Stomach (tissue), 9 donors: ENCODE results near the gene CAPN15. TPM values are rescaled to one million over a fixed set of nuclear protein-coding genes. Genes with fewer than 3 reads are reported as not detected.

Source experiments
- DNase-seq, 2 donors: peaks; one replicate each; pipeline versions ENCODE4 v3.0.0 to v3.0.0-alpha.2; 2013 to 2019
- H3K27ac ChIP-seq, 5 donors: fragments of 200-600 bp in 4 of 5; sonication (generic) in 4 of 5; one replicate each; pipeline ENCODE4 v1.5.1; 2013 to 2019; ENCODE audit warnings: mild to moderate bottlenecking in 1 of 5, moderate library complexity in 1 of 5
- H3K27me3 ChIP-seq, 3 donors: fragments of 200-600 bp; sonication (generic); one replicate each; pipeline ENCODE4 v1.5.1; 2017 to 2019; ENCODE audit warnings: mixed run types in 1 of 3
- H3K36me3 ChIP-seq, 4 donors: fragments of 200-600 bp; sonication (generic); 1 replicate in 3 of 4; 2 replicates in 1 of 4; pipeline ENCODE4 v1.5.1; 2016 to 2019
- H3K4me1 ChIP-seq, 4 donors: fragments of 200-600 bp; sonication (generic); one replicate each; pipeline ENCODE4 v1.5.1; 2016 to 2019
- H3K4me3 ChIP-seq, 4 donors: fragments of 200-600 bp; sonication (generic) in 3 of 4; one replicate each; pipeline ENCODE4 v1.5.1; 2016 to 2019; ENCODE audit warnings: mild to moderate bottlenecking in 1 of 4
- H3K9me3 ChIP-seq, 4 donors: fragments of 200-600 bp; sonication (generic); one replicate each; pipeline ENCODE4 v1.5.1; 2016 to 2019
- CTCF ChIP-seq, 7 experiments: fragments of 450-650 bp in 4 of 7; fragments of 200-600 bp in 3 of 7; sonication (generic) in 3 of 7; IDR thresholded peaks; one replicate each; pipeline ENCODE4 v1.5.1; 2016 to 2019; ENCODE audit warnings: antibody characterized with exemption in 7 of 7, control low read depth in 2 of 7, mild to moderate bottlenecking in 1 of 7
- EP300 ChIP-seq: sonication (generic); formaldehyde crosslinking; IDR thresholded peaks from one replicate; pipeline ENCODE4 v1.6.1; 2017; ENCODE audit warnings: antibody characterized with exemption
- POLR2A ChIP-seq, 4 donors: fragments of 450-650 bp; IDR thresholded peaks; one replicate each; pipeline ENCODE4 v1.6.1; 2016; ENCODE audit warnings: antibody characterized with exemption in 4 of 4, control low read depth in 2 of 4, mild to moderate bottlenecking in 1 of 4, moderate library complexity in 1 of 4
- POLR2AphosphoS5 ChIP-seq, 3 donors: sonication (generic); formaldehyde crosslinking; IDR thresholded peaks; one replicate each; pipeline ENCODE4 v1.6.1; 2016; ENCODE audit warnings: antibody characterized with exemption in 3 of 3
- WGBS, 5 donors: extraction: QIAGEN DNeasy Blood & Tissue Kit in 3 of 5; methylation state at CpG; one replicate each; pipeline versions ENCODE4 v1.1.5 to v1.1.7; 2013 to 2018; 5-methylcytosine and 5-hydroxymethylcytosine counted together
- intact Hi-C: fragments of 100-400 bp; cut with DNase I; formaldehyde crosslinking; loops from one replicate; pipeline ENCODE4 v1.15.1; 2023; ENCODE audit warnings: low total_unique reads
- polyA plus RNA-seq, 3 donors: library from polyadenylated mRNA; stranded (reverse); fragments of 200-250 nt; gene quantifications; one replicate each; pipeline ENCODE4 v1.2.3, GENCODE V29; 2013
- total RNA-seq, 5 donors: library from RNA; depleted of rRNA; stranded (reverse); fragments of >200 nt; gene quantifications; one replicate each; pipeline versions ENCODE4 v1.1.0 to v1.2.3, GENCODE V29; 2014 to 2016
- donor health status: healthy with polysubstance abuse.
- donor health status: Bipolar disorder and iron deficiency.
- donor health status: healthy.

The CAPN15 gene
- total and polyA plus RNA-seq, 8 donors: 25.2 to 235 (median 35.0) TPM

DNA sequence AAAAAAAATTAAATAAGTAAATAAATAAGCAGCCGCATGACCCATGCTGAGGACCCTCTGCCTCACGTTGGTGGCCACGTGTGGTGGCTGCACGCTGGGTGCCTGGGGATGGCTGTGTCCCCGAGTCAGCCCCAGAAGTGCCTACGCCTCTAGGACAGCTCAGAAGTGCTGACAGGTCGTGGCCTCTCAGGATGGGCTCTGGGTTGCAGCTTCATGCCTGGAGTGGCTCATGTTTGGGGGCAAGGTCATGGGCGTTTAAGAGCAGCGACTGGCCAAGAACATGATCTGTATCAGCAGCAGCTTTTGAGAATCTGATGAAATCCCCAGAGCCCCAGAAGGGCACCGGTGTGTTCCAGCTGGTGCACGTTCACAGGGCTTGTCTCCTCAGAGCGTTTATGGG lies 26.8 kb upstream of the CAPN15 start:
- no peaks in the 10 kb centered on the region for H3K27me3 ChIP-seq
- no peaks in the 10 kb centered on the region for H3K4me1 ChIP-seq
- DNase-seq: no peak
- no peak overlapping the region for H3K27ac ChIP-seq
- peaks cover 0 to 70% (median 44%) of the 10 kb centered on the region in 4 donors for H3K36me3 ChIP-seq
- H3K9me3 ChIP-seq: no peaks in the 10 kb centered on the region
- intact Hi-C loops: no loop called here
- no peak overlapping the region for H3K4me3 ChIP-seq
- no peak for TF ChIP-seq POLR2A (IDR thresholded peaks at IDR 0.05)
- TF ChIP-seq POLR2AphosphoS5 (IDR thresholded peaks at IDR 0.05): no peak
- TF ChIP-seq EP300: no peak
- TF ChIP-seq CTCF (IDR thresholded peaks at IDR 0.05): no peak
- WGBS, 5 donors: 84 to 90% (median 84%) methylated on average over 11 to 12 of the region's 12 CpGs

DNA sequence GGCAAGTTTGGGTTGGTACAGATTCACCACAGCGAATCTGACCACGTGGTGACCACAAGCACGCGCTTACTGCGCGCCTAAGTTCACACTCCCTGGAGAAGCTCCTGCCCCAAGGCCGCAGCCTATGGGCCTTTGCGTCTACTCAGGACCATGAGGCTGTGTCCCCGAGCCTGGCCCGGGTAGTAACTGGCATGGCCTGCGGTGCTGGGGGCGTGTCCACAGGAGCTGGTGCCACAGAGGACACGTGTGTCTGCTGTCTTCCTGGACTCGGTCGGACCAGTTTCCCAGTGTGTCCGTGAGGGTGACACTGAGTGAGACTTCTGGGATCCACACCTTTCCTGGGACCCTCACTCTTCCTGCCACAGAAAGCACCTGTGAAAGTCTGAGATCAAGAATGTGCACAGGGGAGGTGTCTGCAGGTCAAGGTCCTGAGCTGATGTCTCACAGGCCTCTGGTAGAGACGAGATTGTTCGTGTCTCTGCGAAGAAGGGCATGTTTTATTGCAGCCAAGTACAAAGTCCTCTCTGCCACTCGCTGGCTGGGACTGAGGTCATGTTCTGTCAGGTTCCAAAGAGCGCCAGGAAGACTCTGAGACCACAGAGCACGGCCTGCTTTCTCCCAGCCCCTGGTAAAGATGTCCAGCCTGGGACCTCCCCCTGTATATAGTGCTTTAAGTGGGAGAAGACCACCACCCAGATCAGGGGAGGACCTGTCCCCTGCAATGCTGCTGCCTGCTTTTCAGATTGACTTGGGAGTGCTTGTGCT lies 25.2 kb upstream of the CAPN15 start:
- no peaks in the 10 kb centered on the region for H3K4me1 ChIP-seq
- intact Hi-C loops: no loop called here
- DNase-seq: peak in 1 of 2 donors; percentile 63
- H3K9me3 ChIP-seq: no peaks in the 10 kb centered on the region
- H3K27ac ChIP-seq: no peak overlapping the region
- H3K36me3 ChIP-seq: peaks cover 0 to 66% (median 43%) of the 10 kb centered on the region in 4 donors
- WGBS, 5 donors: 76 to 87% (median 80%) methylated on average over 12 to 22 of the region's 22 CpGs
- no peak overlapping the region for H3K4me3 ChIP-seq
- TF ChIP-seq EP300: no peak
- TF ChIP-seq POLR2AphosphoS5 (IDR thresholded peaks at IDR 0.05): no peak
- no peak for TF ChIP-seq CTCF (IDR thresholded peaks at IDR 0.05)
- no peak for TF ChIP-seq POLR2A (IDR thresholded peaks at IDR 0.05)
- H3K27me3 ChIP-seq: no peaks in the 10 kb centered on the region

DNA sequence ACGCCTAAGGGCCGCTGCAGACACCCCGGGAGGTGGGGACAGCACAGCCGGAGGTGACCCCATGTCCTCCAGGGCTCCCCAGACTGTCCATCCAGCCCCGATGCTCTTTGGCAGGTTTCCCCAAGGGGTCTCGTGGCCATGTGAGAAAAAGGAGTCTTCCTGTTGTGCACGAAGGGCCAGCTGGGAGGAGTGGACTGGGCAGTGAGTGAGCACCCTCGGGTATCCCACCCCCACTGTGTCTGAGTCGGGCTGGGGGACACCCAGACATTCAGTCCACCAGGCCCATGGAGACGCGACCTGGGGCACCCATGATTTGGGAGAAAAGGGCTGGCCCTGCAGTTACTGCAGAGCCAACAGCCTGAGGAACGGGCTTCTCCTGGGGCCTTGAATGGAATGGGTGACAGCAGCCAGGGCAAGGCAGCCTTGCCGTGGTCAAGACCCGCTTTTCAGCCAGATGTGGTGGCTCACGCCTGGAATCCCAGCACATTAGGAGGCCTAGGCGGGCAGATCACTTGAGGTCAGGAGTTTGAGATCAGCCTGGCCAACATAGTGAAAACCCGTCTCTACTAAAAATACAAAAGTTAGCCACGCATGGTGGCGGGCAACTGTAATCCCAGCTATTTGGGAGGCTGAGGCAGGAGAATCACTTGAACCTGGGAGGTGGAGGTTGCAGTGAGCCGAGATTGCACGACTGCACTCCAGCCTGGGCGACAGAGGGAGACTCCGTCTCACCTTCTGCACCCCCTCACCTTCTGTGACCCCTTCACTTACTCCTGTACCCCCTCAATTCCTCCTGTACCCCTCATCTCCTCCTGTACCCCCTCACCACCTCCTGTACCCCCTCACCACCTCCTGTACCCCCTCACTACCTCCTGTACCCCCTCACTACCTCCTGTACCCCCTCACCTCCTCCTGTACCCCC lies 24.1 kb upstream of the CAPN15 start:
- no peaks in the 10 kb centered on the region for H3K4me1 ChIP-seq
- no peak overlapping the region for H3K4me3 ChIP-seq
- no peak overlapping the region for H3K27ac ChIP-seq
- TF ChIP-seq POLR2AphosphoS5 (IDR thresholded peaks at IDR 0.05) (no peak), POLR2A (IDR thresholded peaks at IDR 0.05) (no peak), CTCF (IDR thresholded peaks at IDR 0.05) (no peak), EP300 (no peak)
- DNase-seq: no peak
- 90 to 96% (median 93%) methylated on average over 17 to 23 of the region's 23 CpGs for WGBS, 5 donors
- H3K27me3 ChIP-seq: no peaks in the 10 kb centered on the region
- peaks cover 0 to 63% (median 37%) of the 10 kb centered on the region in 4 donors for H3K36me3 ChIP-seq
- no peaks in the 10 kb centered on the region for H3K9me3 ChIP-seq
- intact Hi-C loops: no loop called here

- Histone ChIP-seq H3K4me1 (no peaks in the 10 kb centered on the region), H3K9me3 (no peaks in the 10 kb centered on the region), H3K27me3 (no peaks in the 10 kb centered on the region), H3K27ac (no peak overlapping the region), H3K4me3 (no peak overlapping the region), H3K36me3 (peaks cover 0 to 61% (median 32%) of the 10 kb centered on the region in 4 donors)
- TF ChIP-seq EP300: no peak
- TF ChIP-seq POLR2A (IDR thresholded peaks at IDR 0.05): no peak
- TF ChIP-seq POLR2AphosphoS5 (IDR thresholded peaks at IDR 0.05): no peak
- no peak for TF ChIP-seq CTCF (IDR thresholded peaks at IDR 0.05)
- intact Hi-C loops: no loop called here
- WGBS, 5 donors: 89 to 95% (median 93%) methylated on average over 31 to 33 of the region's 33 CpGs
- DNase-seq: no peak
Observed at GRCh38 chr16:505479-506245, 21.9 kb upstream of the CAPN15 start.
